AG10803 (cell line): ENCODE measurements around the gene RNASET2.

Experiments used
- DNase-seq: peaks from one replicate; pipeline ENCODE4 v3.0.0; 2010; ENCODE audit warnings: low read depth
- H3K4me3 ChIP-seq: 2 replicates; pipeline ENCODE4 v1.5.1; 2011; ENCODE audit warnings: mild to moderate bottlenecking, low read length, control low read depth
- TF ChIP-seq, protein P1 (sequence below): conservative IDR thresholded peaks from 2 replicates; pipeline ENCODE4 v1.5.1; 2011; ENCODE audit warnings: mild to moderate bottlenecking, low read length, control low read depth, inconsistent platforms

RNASET2 gene

DNA sequence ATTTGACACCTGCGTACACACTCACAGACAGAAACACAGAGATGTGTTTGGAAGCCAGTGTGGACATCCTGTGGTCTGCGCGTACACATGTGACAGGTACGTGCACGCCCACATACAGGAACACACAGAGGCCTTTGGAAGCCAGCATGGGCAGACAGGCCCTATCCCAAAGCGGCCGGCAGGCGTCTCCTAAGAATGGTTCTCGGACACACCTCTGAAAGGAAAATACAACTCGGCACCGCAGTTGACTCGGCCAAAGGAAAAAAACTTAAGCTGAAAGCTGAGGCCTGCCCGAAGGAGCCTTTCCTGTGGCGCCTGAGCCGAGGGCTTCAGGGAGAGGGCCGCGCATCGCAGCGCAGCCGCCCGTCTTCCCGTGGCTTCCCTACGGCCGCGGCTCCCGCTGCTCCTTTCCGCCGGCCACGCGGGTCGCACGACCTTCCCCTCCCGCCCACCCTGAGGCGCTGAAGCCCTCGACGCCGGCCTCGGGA is 41.5 kb upstream of the RNASET2 start:
- DNase-seq = peak; percentile 62
- TF ChIP-seq, protein P1, sequence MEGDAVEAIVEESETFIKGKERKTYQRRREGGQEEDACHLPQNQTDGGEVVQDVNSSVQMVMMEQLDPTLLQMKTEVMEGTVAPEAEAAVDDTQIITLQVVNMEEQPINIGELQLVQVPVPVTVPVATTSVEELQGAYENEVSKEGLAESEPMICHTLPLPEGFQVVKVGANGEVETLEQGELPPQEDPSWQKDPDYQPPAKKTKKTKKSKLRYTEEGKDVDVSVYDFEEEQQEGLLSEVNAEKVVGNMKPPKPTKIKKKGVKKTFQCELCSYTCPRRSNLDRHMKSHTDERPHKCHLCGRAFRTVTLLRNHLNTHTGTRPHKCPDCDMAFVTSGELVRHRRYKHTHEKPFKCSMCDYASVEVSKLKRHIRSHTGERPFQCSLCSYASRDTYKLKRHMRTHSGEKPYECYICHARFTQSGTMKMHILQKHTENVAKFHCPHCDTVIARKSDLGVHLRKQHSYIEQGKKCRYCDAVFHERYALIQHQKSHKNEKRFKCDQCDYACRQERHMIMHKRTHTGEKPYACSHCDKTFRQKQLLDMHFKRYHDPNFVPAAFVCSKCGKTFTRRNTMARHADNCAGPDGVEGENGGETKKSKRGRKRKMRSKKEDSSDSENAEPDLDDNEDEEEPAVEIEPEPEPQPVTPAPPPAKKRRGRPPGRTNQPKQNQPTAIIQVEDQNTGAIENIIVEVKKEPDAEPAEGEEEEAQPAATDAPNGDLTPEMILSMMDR = peak; percentile 61
- H3K4me3 ChIP-seq = peak overlapping the region; percentile 85

DNA sequence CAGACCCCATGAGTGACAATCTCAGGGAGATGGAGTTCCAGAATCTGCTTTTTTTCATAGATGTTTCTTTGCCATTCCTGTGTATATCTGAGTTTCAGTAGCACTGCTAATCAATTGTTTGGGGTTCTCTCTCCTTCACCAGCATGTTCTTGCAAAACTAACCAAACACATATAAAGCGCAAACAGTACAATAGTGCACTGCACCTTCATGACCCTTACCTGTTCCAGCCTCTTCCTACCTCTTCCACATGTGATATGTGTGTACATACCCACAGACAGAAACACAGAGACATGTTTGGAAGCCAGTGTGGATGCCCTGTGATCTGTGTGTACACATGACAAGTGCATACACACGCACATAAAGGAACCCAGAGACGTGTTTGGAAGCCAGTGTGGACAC is 41.0 kb upstream of the RNASET2 start:
- peak overlapping the region; percentile 85 for H3K4me3 ChIP-seq
- TF ChIP-seq, protein P1 = no peak
- DNase-seq = no peak

DNA sequence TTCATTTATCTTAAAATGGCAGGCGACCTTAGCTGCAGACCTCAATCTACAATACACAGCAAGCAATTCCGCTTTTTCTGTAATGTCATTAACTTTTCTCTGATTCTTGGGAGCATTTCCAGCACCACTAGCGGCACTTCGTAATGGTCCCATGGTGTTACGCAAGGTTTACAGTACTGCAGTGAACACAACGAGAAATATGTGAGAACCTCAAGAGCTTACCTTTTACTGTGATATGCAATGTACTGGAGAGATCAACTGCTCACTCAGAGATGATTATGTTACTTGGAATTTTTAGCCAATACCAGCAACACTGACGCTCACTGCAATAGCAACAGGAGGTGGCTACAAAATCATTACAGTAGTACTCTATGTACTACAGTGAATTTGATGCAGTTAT is 40.1 kb upstream of the RNASET2 start:
- TF ChIP-seq, protein P1 = no peak
- DNase-seq = peak; percentile 21
- no peak overlapping the region for H3K4me3 ChIP-seq

GRCh38 chr6:166989427-166990032 is 33.2 kb upstream of the RNASET2 start:
- H3K4me3 ChIP-seq = no peak overlapping the region
- TF ChIP-seq, protein P1 = peak; percentile 66
- DNase-seq = peak; percentile 47

GRCh38 chr6:166988674-166989201 is 32.4 kb upstream of the RNASET2 start:
- TF ChIP-seq, protein P1 = no peak
- no peak for DNase-seq
- no peak overlapping the region for H3K4me3 ChIP-seq

- no peak overlapping the region for H3K4me3 ChIP-seq
- TF ChIP-seq, protein P1 = no peak
Observed at GRCh38 chr6:166987930-166988329, 31.6 kb upstream of the RNASET2 start.

GRCh38 chr6:166987448-166987847 is 31.1 kb upstream of the RNASET2 start:
- TF ChIP-seq, protein P1 = no peak

More at GRCh38 chr6:166987930-166988329, 31.6 kb upstream of the RNASET2 start:
- no peak for DNase-seq

More at GRCh38 chr6:166987448-166987847, 31.1 kb upstream of the RNASET2 start:
- no peak overlapping the region for H3K4me3 ChIP-seq
- no peak for DNase-seq
